OCI-LY3 (cell line): Measurements from ENCODE around the gene WWOX.

Source experiments
- EZH2phosphoT487 ChIP-seq: fragments of 200-600 bp; shearing (Covaris generic); IDR thresholded peaks from 2 replicates; pipeline ENCODE4 v1.6.1; 2018; ENCODE audit warnings: antibody characterized with exemption, mixed run types, low read depth
- TF ChIP-seq, protein P1 (sequence below): fragments of 200-600, 300-600 bp; sonication (generic); IDR thresholded peaks from 2 replicates; pipeline ENCODE4 v1.5.1; 2014; ENCODE audit warnings: antibody characterized with exemption, low read length, low read depth

DNA sequence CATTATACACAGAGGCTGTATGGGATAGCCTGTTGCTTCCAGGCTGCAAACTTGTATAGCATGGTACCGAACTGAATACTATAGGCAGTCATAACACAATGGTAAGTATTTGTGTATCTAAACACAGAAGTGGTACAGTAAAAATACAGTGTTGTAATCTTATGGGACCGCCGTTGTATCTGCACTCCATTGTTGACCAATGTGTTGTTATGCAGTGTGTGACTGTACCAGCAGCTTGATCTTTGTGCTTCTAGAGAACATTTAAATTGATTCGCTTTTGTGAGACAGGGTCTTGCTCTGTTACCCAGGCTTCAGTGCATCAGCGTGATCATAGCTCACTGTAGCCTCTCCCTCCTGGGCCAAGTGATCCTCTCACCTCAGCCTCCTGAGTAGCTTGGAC, 31.5 kb downstream of the WWOX start:
- TF ChIP-seq, protein P1, sequence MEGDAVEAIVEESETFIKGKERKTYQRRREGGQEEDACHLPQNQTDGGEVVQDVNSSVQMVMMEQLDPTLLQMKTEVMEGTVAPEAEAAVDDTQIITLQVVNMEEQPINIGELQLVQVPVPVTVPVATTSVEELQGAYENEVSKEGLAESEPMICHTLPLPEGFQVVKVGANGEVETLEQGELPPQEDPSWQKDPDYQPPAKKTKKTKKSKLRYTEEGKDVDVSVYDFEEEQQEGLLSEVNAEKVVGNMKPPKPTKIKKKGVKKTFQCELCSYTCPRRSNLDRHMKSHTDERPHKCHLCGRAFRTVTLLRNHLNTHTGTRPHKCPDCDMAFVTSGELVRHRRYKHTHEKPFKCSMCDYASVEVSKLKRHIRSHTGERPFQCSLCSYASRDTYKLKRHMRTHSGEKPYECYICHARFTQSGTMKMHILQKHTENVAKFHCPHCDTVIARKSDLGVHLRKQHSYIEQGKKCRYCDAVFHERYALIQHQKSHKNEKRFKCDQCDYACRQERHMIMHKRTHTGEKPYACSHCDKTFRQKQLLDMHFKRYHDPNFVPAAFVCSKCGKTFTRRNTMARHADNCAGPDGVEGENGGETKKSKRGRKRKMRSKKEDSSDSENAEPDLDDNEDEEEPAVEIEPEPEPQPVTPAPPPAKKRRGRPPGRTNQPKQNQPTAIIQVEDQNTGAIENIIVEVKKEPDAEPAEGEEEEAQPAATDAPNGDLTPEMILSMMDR = no peak
- no peak for TF ChIP-seq EZH2phosphoT487
